IPS-NIHi11 (cell line): ENCODE data around the gene NDUFB6.

Source experiments
- DNase-seq: peaks from one replicate; pipeline ENCODE4 v3.0.0; 2012; ENCODE audit warnings: mixed read lengths, low spot score

NDUFB6 gene

DNA sequence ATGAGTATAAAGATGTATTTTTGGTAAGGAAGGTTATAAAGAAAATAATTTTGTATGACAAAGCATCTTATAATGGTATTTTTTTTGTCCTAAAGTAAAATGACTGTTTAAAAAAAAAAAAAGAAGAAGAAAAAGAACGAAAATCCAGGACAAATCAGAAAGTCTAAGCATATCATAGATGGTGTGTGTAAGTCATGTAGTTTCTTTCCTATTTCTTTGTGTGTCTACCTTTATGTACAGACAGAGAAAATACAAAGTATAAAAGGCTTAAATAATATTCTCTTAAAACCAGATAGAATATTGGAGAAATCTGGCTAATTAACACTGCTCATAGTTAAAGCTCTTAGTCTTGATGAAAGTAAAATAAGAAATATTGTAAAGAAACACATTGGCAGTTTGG lies 54.7 kb downstream of the NDUFB6 start:
- DNase-seq, result no peak

DNA sequence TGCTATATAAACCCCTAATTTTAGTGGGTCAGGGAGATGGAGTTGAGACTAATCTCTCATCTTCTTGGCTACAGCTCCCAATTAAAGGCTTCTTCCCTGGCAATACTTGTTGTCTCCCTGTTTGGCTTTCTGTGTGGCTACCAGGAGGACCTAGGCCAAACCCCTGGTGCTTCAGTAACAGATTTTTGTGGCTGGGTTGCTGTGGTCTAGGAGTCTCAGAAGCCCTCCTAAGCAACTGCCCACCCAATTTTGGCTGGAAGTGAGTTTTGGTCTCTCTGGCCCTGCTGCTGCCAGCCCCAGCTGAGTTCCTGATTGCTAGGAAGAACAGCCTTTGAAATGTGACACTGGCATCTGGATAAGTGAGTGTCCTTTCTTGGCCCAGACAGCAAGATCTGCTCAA lies 56.7 kb downstream of the NDUFB6 start:
- DNase-seq, result no peak

DNA sequence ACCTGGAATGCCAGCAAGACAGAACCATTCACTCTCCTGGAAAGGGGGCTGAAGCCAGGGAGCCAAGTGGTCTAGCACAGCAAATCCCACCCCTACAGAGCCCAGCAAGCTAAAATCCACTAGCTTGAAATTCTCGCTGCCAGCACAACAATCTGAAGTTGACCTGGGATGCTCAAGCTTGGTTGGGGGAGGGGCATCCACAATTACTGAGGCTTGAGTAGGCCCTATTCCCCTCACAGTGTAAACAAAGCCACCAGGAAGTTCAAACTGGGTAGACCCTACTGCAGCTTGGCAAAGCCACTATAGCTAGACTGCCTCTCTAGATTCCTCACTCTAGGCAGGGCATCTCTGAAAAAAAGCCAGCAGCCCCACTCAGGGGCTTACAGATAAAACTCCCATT lies 64.2 kb downstream of the NDUFB6 start:
- no peak for DNase-seq

DNA sequence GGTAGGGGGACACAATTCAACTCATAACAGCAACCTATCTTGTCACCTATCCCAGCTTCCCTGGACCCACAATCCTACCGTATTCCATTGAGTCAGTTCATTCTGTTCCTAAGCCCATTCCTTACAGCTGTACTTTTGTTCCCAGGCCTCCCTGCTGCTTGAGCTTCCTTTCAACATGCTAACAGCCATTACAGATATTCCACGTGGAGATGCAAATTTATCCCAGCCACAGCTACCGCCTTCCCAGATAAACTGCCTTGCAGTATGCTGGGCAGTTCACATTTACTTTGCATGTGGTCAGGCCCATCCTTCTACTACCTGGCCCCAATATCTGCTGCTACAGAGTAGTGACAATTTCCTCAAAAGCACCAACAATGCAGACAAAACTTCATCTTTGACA lies 70.0 kb downstream of the NDUFB6 start:
- no peak for DNase-seq
